T follicular helper cell (primary cell): Measurements from ENCODE around the gene KBTBD7.
"Not testable (repeated sequence)": the region's sequence is repeated elsewhere in the genome, so short reads cannot be mapped to it uniquely, and the experiment has no call there.

ENCODE experiments used
- DNase-seq: peaks from one replicate; pipeline ENCODE4 v3.0.0-alpha.2; 2020; ENCODE audit warnings: low read depth

Gene KBTBD7

GRCh38 chr13:41199079-41199478 lies 4.7 kb upstream of the KBTBD7 start:
- DNase-seq: no peak

- DNase-seq: no peak
Observed at GRCh38 chr13:41196620-41197019, 2.3 kb upstream of the KBTBD7 start.

- DNase-seq: no peak
Observed at GRCh38 chr13:41196011-41196410, 1.6 kb upstream of the KBTBD7 start.

GRCh38 chr13:41193469-41193868 lies 900 bp downstream of the KBTBD7 start:
- no peak for DNase-seq

- no peak for DNase-seq
Observed at GRCh38 chr13:41188584-41188983, 5.8 kb downstream of the KBTBD7 start.

GRCh38 chr13:41186481-41186880 lies 7.9 kb downstream of the KBTBD7 start:
- DNase-seq: no peak

- DNase-seq: no peak
Observed at GRCh38 chr13:41182231-41182630, 12.1 kb downstream of the KBTBD7 start.

GRCh38 chr13:41179593-41180250 lies 14.6 kb downstream of the KBTBD7 start:
- DNase-seq: no peak

- no peak for DNase-seq
Observed at GRCh38 chr13:41178040-41178439, 16.3 kb downstream of the KBTBD7 start.

- DNase-seq: no peak
Observed at GRCh38 chr13:41177616-41178015, 16.8 kb downstream of the KBTBD7 start.

GRCh38 chr13:41175576-41175975 lies 18.8 kb downstream of the KBTBD7 start:
- not testable (repeated sequence) for DNase-seq

GRCh38 chr13:41162151-41162550 lies 32.2 kb downstream of the KBTBD7 start:
- DNase-seq: no peak

- DNase-seq: no peak
Observed at GRCh38 chr13:41159174-41159573, 35.2 kb downstream of the KBTBD7 start.

- no peak for DNase-seq
Observed at GRCh38 chr13:41157048-41157717, 37.2 kb downstream of the KBTBD7 start.

- DNase-seq: no peak
Observed at GRCh38 chr13:41156620-41157019, 37.7 kb downstream of the KBTBD7 start.

GRCh38 chr13:41154042-41154441 lies 40.3 kb downstream of the KBTBD7 start:
- no peak for DNase-seq

- no peak for DNase-seq
Observed at GRCh38 chr13:41152005-41152404, 42.4 kb downstream of the KBTBD7 start.

- DNase-seq: no peak
Observed at GRCh38 chr13:41150058-41150457, 44.3 kb downstream of the KBTBD7 start.

GRCh38 chr13:41148419-41149283 lies 45.7 kb downstream of the KBTBD7 start:
- DNase-seq: no peak

- DNase-seq: no peak
Observed at GRCh38 chr13:41145136-41145908, 49.0 kb downstream of the KBTBD7 start.

- DNase-seq: no peak
Observed at GRCh38 chr13:41144576-41144975, 49.8 kb downstream of the KBTBD7 start.
